DOHH2 (cell line): ENCODE results near the gene CACNA2D3.

Experiments
- H3F3A ChIP-seq: fragments of 200-600 bp; sonication (generic), shearing (Covaris generic); 2 replicates; pipeline ENCODE4 v1.6.0; 2016; ENCODE audit warnings: antibody characterized with exemption, mild to moderate bottlenecking; ENCODE audit not compliant: control insufficient read depth, insufficient read depth
- H3K27ac ChIP-seq: fragments of 200-600 bp; sonication (generic); 2 replicates; pipeline ENCODE4 v1.5.1; 2014; ENCODE audit warnings: low read depth, mild to moderate bottlenecking, low read length, moderate library complexity
- H3K27me3 ChIP-seq: fragments of 200-600 bp; sonication (generic); 2 replicates; pipeline ENCODE4 v1.6.1; 2014; ENCODE audit warnings: mild to moderate bottlenecking, low read length, mixed read lengths; ENCODE audit not compliant: control insufficient read depth
- H3K36me3 ChIP-seq: fragments of 200-600 bp; sonication (generic); 2 replicates; pipeline ENCODE4 v1.6.1; 2014; ENCODE audit warnings: mild to moderate bottlenecking, low read length, moderate library complexity, mixed read lengths; ENCODE audit not compliant: control insufficient read depth
- H3K4me1 ChIP-seq: fragments of 200-600 bp; sonication (generic); 2 replicates; pipeline ENCODE4 v1.6.1; 2014; ENCODE audit warnings: mild to moderate bottlenecking, low read length, mixed read lengths; ENCODE audit not compliant: control insufficient read depth
- H3K4me2 ChIP-seq: fragments of 200-600 bp; sonication (generic); 2 replicates; pipeline ENCODE4 v1.6.0; 2014; ENCODE audit warnings: mild to moderate bottlenecking, low read length, moderate library complexity
- H3K4me3 ChIP-seq: fragments of 200-600 bp; sonication (generic); 2 replicates; pipeline ENCODE4 v1.5.1; 2014; ENCODE audit warnings: mild to moderate bottlenecking, low read length, mixed read lengths
- H3K79me2 ChIP-seq: fragments of 200-600 bp; sonication (generic); 2 replicates; pipeline ENCODE4 v1.6.1; 2014; ENCODE audit warnings: mild to moderate bottlenecking, low read length, mixed read lengths; ENCODE audit not compliant: control insufficient read depth
- H3K9me2 ChIP-seq: fragments of 200-600 bp; sonication (generic); replicated peaks from 2 replicates; pipeline ENCODE4 v1.6.1; 2014; ENCODE audit warnings: mild to moderate bottlenecking, low read length, mixed read lengths; ENCODE audit not compliant: control insufficient read depth
- H3K9me3 ChIP-seq: fragments of 200-600 bp; sonication (generic); 2 replicates; pipeline ENCODE4 v1.6.1; 2014; ENCODE audit warnings: antibody characterized with exemption, low read length, mixed read lengths; ENCODE audit not compliant: control insufficient read depth, insufficient read depth
- H4K20me1 ChIP-seq: fragments of 200-600 bp; sonication (generic); 2 replicates; pipeline ENCODE4 v1.6.0; 2014; ENCODE audit warnings: low read depth, mild to moderate bottlenecking, antibody characterized with exemption, low read length, moderate library complexity; ENCODE audit not compliant: control insufficient read depth, insufficient read depth
- CTCF ChIP-seq: fragments of 200-600 bp; sonication (generic); IDR thresholded peaks from one replicate; pipeline ENCODE4 v1.5.1; 2014; ENCODE audit warnings: antibody characterized with exemption, mild to moderate bottlenecking, low read depth, low read length; ENCODE audit not compliant: poor library complexity, severe bottlenecking
- EZH2phosphoT487 ChIP-seq: fragments of 200-600 bp; sonication (generic); IDR thresholded peaks from 2 replicates; pipeline ENCODE4 v1.6.1; 2017; ENCODE audit warnings: borderline replicate concordance, mild to moderate bottlenecking, antibody characterized with exemption, low read length, moderate library complexity, mixed read lengths

The CACNA2D3 gene

GRCh38 chr3:54986294-54986693, 863.9 kb downstream of the CACNA2D3 start:
- Histone ChIP-seq H4K20me1 (no peaks in the 10 kb centered on the region), H3K36me3 (no peaks in the 10 kb centered on the region), H3K79me2 (no peaks in the 10 kb centered on the region), H3K27ac (no peak overlapping the region), H3K27me3 (no peaks in the 10 kb centered on the region), H3K4me3 (no peak overlapping the region), H3K4me2 (no peak overlapping the region), H3K4me1 (no peaks in the 10 kb centered on the region), H3K9me2 (no peaks in the 10 kb centered on the region), H3K9me3 (no peaks in the 10 kb centered on the region), H3F3A (no peaks in the 10 kb centered on the region)
- no peak for TF ChIP-seq EZH2phosphoT487
- no peak for TF ChIP-seq CTCF

- no peaks in the 10 kb centered on the region for H3F3A ChIP-seq
- H3K27ac ChIP-seq, result no peak overlapping the region
- H3K4me3 ChIP-seq, result no peak overlapping the region
- H3K4me1 ChIP-seq, result no peaks in the 10 kb centered on the region
- no peaks in the 10 kb centered on the region for H3K36me3 ChIP-seq
- no peaks in the 10 kb centered on the region; the same call in 1 of the 2 replicates for H3K9me2 ChIP-seq
- no peaks in the 10 kb centered on the region for H4K20me1 ChIP-seq
- H3K9me3 ChIP-seq, result no peaks in the 10 kb centered on the region
- TF ChIP-seq EZH2phosphoT487 (no peak), CTCF (no peak)
- no peaks in the 10 kb centered on the region for H3K79me2 ChIP-seq
- H3K27me3 ChIP-seq, result no peaks in the 10 kb centered on the region
- no peak overlapping the region for H3K4me2 ChIP-seq
Observed at GRCh38 chr3:54987719-54988118, 865.4 kb downstream of the CACNA2D3 start.

GRCh38 chr3:54988302-54988837, 866.0 kb downstream of the CACNA2D3 start:
- H3K27ac ChIP-seq, result no peak overlapping the region

More at GRCh38 chr3:54988302-54988837, 866.0 kb downstream of the CACNA2D3 start:
- no peak overlapping the region for H3K4me3 ChIP-seq
- no peaks in the 10 kb centered on the region for H3K36me3 ChIP-seq
- H4K20me1 ChIP-seq, result no peaks in the 10 kb centered on the region
- H3F3A ChIP-seq, result no peaks in the 10 kb centered on the region
- TF ChIP-seq CTCF (no peak), EZH2phosphoT487 (no peak)
- no peaks in the 10 kb centered on the region for H3K9me3 ChIP-seq
- H3K9me2 ChIP-seq, result no peaks in the 10 kb centered on the region; the same call in 1 of the 2 replicates
- no peaks in the 10 kb centered on the region for H3K27me3 ChIP-seq
- H3K4me2 ChIP-seq, result no peak overlapping the region
- H3K4me1 ChIP-seq, result no peaks in the 10 kb centered on the region
- H3K79me2 ChIP-seq, result no peaks in the 10 kb centered on the region
